NCI-H1694 (cell line): ENCODE measurements around the gene OGFOD3.

Experiments used
- DNase-seq: peaks from one replicate; lab custom pipeline; 2025; lab: John Stamatoyannopoulos, UW

The OGFOD3 gene

GRCh38 chr17:82446649-82447048, 28.3 kb upstream of the OGFOD3 start:
- no peak for DNase-seq

DNA sequence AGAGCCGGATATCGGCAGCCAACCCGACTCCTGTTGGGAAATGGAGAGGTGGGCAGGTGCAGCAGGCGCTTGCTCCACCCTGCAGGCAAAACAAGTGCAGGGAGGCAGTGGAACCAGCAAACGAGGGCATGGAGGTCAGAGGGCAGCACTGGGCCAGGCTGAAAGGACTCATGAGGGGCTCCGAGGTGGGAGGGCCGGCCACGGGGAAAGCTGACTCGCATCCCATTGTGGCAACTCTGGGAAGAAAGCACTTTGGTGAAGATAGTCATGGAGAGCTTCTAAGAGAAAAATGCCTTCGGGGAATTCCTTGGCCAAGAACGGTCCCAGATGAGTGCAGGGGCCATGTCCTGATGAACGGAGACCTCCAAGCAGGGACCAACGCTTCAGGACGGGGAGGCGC, 27.7 kb upstream of the OGFOD3 start:
- no peak for DNase-seq

DNA sequence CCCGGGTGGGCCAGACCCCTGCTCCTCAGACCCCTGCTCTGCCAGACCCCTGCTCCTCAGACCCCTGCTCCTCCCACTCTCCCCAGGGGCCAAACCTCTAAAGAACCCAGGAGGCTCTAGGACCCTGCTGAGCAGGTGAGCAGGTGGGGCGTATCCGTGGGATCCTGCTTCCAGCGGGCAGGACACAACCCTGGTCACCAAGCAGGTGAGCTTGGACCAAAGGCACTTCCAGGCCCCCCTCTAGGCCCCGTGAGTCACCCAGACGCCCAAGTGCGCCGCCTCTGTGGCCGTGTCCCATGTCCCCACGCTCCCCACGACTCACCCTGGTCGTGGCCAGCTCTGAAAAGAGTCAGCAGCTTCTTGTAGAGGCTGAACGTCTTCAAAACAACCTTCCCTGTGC, 27.2 kb upstream of the OGFOD3 start:
- DNase-seq: no peak

- DNase-seq: no peak
Observed at GRCh38 chr17:82444941-82445521, 26.6 kb upstream of the OGFOD3 start.

DNA sequence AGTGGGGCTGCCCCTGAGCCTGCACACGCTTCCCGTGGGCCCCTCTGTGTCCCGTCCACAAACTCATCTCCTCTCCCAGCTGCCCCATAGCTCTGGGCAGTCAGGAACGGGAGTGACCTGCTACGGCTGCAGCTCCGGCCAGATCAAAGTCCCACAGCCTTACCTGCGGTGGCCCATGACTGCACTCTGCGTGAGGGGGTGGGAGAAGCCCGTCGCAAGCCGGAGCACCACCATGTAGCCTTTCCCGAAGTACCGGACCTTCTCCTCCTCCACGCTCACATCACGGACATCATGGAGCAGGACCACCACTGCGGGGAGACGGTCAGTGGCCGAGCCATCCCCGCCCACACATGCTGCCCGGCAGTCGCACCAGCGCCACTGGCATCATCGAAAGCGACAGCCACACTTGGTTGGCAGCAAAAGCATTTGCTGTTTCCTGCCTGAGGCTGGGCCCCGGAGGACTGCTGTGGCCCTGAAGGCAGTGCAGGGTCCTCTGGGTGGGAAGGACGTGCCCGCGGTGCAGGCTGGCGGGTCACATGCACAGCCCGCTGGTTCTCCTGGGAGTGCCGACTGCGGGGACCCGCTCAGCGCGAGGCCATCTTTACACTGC, 26.0 kb upstream of the OGFOD3 start:
- DNase-seq: no peak

GRCh38 chr17:82443465-82444283, 25.3 kb upstream of the OGFOD3 start:
- DNase-seq: no peak

GRCh38 chr17:82442643-82443464, 24.5 kb upstream of the OGFOD3 start:
- no peak for DNase-seq

DNA sequence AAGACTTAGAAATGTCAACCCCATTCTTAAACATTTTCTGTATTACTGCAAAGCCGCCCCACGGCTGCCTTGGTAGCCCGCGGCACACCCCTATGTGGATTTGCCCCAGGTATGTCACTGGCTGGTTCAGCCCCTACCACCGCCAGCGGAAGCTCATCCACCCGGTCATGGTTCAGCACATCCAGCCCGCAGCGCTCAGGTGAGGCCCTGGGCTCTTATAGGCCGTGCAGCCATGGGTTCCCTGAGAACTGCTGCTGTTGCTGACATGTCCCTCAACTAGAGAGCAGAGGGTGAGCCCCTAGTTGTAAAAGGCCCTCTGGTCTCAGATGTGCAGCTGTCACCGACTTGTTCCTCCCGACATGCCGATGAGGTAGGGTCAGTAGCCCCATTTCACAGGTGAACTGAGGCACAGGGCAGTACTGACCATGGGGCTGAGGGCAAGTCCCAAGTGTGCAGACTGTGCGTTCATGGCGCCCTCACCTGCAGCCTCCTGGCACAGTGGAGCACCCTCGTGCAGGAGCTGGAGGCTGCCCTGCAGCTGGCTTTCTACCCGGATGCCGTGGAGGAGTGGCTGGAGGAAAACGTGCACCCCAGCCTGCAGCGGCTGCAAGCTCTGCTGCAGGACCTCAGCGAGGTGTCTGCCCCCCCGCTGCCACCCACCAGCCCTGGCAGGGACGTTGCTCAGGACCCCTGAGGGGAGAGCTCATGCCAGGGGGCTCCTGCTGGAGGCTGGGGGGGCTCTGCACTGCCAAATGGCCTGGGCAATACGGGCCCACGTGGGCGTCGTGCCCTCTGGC, 23.5 kb upstream of the OGFOD3 start:
- DNase-seq: no peak

DNA sequence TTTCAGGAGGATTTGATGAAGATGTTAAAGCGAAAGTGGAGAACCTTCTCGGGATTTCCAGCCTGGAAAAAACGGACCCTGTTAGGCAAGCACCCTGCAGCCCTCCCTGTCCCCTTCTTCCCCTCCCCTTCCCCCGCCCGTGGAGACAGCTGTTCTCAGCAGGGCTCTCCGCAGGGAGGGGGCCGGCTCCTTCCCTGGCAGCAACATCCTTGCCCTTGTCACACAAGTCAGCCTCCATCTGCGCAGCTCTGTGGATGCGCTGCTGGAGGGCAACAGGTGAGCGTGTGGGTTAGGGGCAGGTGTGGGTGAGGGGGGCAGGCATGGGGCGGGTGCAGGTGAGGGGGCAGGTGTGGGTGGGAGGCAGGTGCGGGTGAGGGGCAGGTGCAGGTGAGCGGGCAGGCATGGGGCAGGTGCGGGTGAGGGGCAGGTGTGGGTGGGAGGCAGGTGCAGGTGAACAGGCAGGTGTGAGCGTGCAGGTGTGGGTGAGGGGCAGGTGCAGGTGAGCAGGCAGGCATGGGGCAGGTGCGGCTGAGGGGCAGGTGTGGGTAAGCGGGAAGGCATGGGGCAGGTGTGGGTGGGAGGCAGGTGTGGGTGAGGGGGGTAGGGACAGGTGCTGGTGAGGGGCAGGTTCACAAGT, 22.7 kb upstream of the OGFOD3 start:
- peak; percentile 60 for DNase-seq

GRCh38 chr17:82440469-82440981, 22.1 kb upstream of the OGFOD3 start:
- DNase-seq: no peak

DNA sequence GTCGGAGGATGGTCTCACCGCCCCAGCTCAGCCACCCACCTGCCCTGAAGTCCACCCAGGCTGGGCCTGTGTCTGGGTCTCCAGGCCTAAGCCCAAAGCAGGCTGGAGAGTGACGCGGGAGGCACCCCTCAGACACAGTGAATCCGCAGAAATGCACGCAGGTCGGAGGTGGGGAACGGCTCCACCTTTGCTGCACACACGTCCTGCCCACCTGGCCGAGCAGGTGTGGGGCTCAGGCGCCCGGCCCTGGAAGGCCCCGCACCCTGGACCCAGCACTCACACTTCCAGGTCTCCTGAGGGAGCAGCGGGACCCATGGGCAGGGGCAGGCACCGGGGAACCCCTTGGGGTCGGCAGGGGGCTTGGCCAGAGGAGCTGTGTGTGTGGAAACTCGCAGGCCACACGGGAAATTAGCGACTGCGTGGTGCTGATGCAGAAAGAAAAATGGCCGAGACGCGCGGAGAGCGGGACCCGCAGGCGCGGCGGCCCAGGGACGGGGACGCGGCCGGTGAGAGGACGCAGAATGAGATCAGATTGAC, 21.5 kb upstream of the OGFOD3 start:
- no peak for DNase-seq

- no peak for DNase-seq
Observed at GRCh38 chr17:82439194-82439828, 20.9 kb upstream of the OGFOD3 start.

GRCh38 chr17:82438401-82439193, 20.2 kb upstream of the OGFOD3 start:
- DNase-seq: no peak

DNA sequence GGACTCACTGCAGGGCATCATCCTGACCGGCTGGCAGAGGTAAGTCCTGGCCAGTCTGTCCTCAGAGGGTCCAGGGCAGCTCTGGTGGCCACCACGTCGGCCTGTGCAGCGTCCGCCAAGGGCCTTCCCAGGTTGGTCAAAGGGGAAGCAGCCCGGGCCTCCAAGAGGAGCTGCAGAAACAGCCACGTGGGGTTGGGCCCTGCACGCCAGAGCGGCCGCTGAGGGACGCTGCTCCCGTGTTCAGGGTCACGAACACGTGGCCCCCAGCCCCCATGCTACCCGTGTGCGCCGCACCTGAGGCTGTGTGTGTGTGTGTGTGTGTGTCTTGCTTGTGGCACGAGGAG, 18.9 kb upstream of the OGFOD3 start:
- DNase-seq: no peak

DNA sequence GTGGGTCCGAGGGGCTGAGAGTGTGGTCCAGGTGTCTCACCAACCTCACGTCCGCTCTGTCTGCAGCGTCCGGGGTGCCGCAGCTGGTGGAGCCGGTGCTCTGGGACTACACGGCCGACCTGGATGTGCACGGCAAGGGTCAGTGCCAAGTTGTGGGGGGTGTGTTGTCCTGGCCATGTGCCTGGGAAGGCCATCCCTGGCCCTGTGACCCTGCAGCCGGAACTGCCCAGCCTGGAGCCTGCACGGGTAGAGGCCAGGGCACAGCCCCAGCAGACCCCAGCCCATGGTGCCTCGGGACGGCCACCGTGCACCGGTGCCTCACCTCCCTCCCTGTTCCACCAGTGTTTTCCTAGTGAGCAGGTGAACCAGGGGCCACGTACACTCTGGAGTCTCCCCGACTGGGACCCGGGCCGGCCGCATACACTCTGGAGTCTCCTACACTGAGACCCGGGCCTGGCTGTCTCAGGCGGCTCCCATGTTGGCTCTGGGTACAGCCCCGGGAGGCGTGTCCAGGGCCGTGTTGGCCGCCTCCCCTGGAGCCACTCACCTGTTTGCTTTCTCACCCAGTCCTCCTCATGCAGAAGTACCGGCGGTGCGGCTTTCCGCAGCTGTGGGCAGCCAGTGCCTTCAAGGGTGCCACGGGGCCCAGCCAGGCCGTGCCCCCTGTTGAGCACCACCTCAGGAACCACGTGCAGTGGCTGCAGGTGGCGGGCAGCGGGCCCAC, 18.4 kb upstream of the OGFOD3 start:
- no peak for DNase-seq

DNA sequence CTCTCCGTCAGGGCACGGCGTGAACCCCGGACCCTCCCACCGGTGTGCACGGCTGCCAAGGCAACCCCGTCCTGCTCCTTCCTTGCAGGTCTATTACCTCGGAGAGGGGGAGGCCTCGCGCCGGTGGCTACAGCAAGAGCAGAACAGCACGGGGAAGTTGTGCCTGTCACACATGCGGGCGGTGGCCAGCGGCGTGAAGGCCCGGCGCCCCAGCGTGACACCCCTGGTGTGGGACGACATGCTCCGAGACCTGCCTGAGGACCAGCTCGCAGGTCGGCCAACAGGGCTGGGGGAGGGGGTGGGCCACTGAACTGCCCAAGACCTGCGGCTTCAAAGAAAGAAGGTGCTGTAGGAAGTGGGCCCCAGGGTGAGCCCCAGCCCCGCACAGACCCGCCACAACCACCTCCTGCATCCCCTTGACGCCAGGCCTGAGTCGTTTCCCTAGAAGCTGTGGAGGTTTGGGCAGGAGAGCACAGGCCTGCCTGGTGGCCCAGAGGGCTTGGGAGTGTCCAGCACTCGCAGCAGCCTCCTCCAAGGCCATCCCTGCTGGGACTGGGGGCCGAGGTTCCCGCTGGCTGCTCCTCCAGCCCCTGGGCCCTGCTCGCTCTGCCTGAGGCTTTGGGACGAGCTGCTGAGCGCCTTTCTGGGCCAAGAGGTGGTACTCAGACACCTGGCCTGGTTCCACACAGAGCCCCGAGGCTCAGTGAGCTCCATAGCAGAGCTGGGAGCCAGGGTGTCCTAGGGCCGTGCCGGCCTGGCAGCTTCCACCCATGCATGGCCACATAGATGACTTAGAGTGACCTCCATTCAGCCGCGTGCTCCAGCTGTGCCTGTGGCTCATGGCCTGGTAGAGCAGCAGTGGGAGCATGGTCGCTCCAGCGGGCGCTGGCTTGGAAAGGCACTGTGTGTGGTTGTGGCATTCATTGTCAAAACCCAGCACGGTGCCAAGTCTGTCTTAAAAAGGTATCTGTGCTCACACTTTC, 17.5 kb upstream of the OGFOD3 start:
- DNase-seq: no peak

DNA sequence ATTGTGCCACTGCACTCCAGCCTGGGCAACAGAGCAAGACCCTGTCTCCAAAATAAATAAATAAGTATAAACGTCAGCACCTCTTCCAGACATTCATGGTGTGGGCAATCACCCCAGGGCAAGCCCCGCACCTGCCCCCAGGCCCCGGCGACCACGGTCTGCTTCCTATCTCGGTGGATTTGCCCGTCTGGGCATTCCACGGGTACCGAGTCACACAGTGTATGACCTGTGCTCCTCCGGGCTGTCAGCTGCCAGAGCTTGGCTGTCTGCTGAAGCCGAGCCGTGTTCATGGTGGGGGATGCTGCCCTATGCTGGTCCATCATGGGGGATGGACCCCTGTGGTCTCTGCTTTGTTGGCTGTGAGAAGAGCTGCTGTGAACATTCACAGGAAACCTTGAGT, 16.7 kb upstream of the OGFOD3 start:
- DNase-seq: no peak

- no peak for DNase-seq
Observed at GRCh38 chr17:82434216-82434565, 15.8 kb upstream of the OGFOD3 start.
